DND-41 (cell line): Measurements from ENCODE around the gene PIF1.

ENCODE experiments used
- EZH2 ChIP-seq: IDR thresholded peaks from 3 replicates; pipeline ENCODE4 v1.6.1; 2012; ENCODE audit warnings: borderline replicate concordance, low read depth, mild to moderate bottlenecking, moderate library complexity, low read length, inconsistent platforms; ENCODE audit not compliant: severe bottlenecking
- TF ChIP-seq, protein P1 (sequence below): IDR thresholded peaks from 2 replicates; pipeline ENCODE4 v1.5.1; 2012; ENCODE audit warnings: borderline replicate concordance, low read length, moderate library complexity, mild to moderate bottlenecking; ENCODE audit not compliant: poor library complexity, severe bottlenecking; ENCODE audit errors: extremely low read depth

DNA sequence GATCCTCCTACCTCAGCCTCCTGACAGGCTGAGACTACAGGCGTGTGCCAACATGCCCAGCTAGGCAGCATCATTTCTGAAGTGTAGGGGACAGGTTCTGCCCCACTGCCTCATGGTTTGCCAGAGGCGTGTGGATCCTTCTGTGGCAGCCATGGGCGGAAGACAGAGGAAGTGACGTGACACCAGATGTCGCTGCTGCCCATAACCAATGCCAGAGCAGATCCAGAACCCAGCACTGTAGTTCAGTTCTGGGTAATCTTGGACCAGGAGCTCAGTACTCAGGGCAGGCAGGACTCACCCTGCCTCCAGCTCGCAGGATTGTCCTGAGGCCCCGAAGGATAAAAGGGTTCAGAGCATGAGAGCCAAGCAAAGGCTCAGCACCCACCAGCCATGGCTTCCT lies 58.2 kb downstream of the PIF1 start:
- TF ChIP-seq, protein P1, sequence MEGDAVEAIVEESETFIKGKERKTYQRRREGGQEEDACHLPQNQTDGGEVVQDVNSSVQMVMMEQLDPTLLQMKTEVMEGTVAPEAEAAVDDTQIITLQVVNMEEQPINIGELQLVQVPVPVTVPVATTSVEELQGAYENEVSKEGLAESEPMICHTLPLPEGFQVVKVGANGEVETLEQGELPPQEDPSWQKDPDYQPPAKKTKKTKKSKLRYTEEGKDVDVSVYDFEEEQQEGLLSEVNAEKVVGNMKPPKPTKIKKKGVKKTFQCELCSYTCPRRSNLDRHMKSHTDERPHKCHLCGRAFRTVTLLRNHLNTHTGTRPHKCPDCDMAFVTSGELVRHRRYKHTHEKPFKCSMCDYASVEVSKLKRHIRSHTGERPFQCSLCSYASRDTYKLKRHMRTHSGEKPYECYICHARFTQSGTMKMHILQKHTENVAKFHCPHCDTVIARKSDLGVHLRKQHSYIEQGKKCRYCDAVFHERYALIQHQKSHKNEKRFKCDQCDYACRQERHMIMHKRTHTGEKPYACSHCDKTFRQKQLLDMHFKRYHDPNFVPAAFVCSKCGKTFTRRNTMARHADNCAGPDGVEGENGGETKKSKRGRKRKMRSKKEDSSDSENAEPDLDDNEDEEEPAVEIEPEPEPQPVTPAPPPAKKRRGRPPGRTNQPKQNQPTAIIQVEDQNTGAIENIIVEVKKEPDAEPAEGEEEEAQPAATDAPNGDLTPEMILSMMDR = no peak
- TF ChIP-seq EZH2 = no peak
